ENCODE measurements around the gene RNF152. TPM values are rescaled to one million over a fixed set of nuclear protein-coding genes. Genes with fewer than 3 reads are reported as not detected.
"Not testable (repeated sequence)": the region's sequence is repeated elsewhere in the genome, so short reads cannot be mapped to it uniquely, and the experiment has no call there.

The RNF152 gene
- total RNA-seq, 6 donors from 2014 or later: 6.3 to 24.0 (median 17.9) TPM

DNA sequence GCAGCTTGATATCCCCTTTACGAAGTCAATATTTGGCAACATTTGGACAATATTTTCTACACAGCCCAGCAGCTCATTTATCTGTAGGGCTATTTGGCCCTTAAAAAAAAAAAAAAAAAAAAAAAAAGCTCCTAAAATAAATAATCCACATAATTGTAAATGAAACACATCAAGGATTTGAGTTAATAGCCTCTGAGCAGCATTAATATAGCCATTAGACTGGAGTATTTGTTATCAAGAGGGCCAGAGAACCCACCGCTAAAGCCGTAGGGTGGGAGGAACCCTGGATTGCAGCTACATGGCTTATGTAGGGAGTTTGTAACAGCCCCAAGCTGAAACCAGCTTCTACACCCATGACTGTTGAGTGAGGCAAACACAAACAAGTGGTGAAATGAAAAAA lies 84.5 kb downstream of the RNF152 start:
- no peak overlapping the region for H3K4me3 ChIP-seq
- H3K9me3 ChIP-seq: no peaks in the 10 kb centered on the region
- DNase-seq (no peak), ATAC-seq (ENCODE audit: low FRiP score in 2 of 2) (no peak)
- TF ChIP-seq, protein P1, sequence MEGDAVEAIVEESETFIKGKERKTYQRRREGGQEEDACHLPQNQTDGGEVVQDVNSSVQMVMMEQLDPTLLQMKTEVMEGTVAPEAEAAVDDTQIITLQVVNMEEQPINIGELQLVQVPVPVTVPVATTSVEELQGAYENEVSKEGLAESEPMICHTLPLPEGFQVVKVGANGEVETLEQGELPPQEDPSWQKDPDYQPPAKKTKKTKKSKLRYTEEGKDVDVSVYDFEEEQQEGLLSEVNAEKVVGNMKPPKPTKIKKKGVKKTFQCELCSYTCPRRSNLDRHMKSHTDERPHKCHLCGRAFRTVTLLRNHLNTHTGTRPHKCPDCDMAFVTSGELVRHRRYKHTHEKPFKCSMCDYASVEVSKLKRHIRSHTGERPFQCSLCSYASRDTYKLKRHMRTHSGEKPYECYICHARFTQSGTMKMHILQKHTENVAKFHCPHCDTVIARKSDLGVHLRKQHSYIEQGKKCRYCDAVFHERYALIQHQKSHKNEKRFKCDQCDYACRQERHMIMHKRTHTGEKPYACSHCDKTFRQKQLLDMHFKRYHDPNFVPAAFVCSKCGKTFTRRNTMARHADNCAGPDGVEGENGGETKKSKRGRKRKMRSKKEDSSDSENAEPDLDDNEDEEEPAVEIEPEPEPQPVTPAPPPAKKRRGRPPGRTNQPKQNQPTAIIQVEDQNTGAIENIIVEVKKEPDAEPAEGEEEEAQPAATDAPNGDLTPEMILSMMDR (IDR thresholded peaks at IDR 0.05): no peak
- H3K27me3 ChIP-seq: no peaks in the 10 kb centered on the region
- H3K36me3 ChIP-seq: no peaks in the 10 kb centered on the region
- 74 to 86% methylated on average over 3 of the region's 3 CpGs for WGBS, 2 donors
- H3K27ac ChIP-seq: no peak overlapping the region
- H3K4me1 ChIP-seq: no peaks in the 10 kb centered on the region

DNA sequence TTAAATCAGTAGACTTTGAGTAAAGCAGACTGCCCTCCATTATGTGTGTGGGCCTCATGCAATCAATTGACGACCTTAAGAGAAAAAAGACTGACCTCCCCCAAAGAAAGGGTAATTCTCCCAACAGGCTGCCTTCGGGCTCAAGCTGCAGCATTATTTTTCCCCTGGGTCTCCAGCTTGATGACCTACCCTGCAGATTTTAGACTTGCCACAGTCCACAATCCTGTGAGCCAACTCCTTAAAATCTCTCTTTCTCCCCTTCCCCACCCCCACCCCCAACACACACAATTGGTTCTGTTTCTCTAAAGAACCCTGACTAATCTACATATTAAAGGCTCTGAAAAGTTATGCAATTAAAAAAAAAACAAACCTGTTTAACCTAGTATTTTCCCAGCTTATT lies 89.4 kb downstream of the RNF152 start:
- Histone ChIP-seq H3K4me1 (no peaks in the 10 kb centered on the region), H3K9me3 (no peaks in the 10 kb centered on the region), H3K27me3 (no peaks in the 10 kb centered on the region), H3K4me3 (no peak overlapping the region), H3K27ac (no peak overlapping the region), H3K36me3 (no peaks in the 10 kb centered on the region)
- 85 to 86% methylated on average over 2 of the region's 2 CpGs for WGBS, 2 donors
- ATAC-seq (ENCODE audit: low FRiP score in 2 of 2) (no peak), DNase-seq (no peak)
- TF ChIP-seq POLR2A (IDR thresholded peaks at IDR 0.05): no peak
- TF ChIP-seq POLR2AphosphoS5 (IDR thresholded peaks at IDR 0.05): no peak
- TF ChIP-seq EP300 (IDR thresholded peaks at IDR 0.05): no peak
- TF ChIP-seq, protein P1 (IDR thresholded peaks at IDR 0.05): no peak

DNA sequence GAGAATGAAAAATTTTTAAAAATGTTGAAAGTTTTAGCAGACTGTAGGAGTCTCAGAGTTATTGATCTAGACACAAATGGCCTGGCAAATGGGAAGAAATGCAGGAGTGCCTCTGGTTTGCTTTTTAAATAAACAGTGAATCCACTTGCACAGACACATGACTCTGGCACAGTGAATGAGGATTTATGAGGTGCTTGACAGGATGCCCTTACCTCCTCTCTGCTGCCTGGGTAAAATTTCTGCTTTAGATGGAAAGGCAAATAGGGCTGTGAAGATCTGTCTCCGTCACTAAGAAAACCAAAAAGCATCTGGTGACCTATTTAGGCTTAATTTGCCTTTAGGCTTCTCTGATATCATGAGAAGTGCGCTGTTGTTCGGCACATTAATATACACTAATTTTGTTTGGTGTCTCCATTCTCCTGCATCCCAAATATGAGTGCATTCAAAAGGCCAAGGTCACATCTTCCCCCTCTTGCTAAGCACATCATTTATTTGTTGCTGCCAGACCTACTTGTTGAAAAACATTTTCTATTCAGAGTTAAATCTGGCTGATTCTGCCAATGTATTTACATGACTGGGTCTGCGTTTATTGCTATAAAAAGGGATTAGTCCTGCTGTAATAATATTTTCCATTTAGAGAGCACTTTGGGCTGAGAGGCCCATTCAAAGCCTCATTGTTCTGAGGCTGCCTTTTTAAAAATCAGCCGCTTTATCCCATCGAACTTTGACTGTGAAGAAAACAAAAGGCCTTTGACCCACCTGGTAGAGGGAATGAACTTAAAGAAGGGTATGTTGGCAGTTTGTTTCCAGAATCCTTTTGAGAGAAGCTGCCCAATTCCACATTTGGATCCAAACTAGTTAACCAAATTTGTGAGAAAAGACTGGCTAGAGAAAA lies 94.9 kb downstream of the RNF152 start:
- Histone ChIP-seq H3K4me1 (no peaks in the 10 kb centered on the region), H3K9me3 (no peaks in the 10 kb centered on the region), H3K27ac (no peak overlapping the region), H3K36me3 (no peaks in the 10 kb centered on the region), H3K27me3 (no peaks in the 10 kb centered on the region), H3K4me3 (no peak overlapping the region)
- DNase-seq (no peak), ATAC-seq (ENCODE audit: low FRiP score in 2 of 2) (no peak)
- 84% methylated on average over 6 of the region's 6 CpGs for WGBS, 2 donors
- TF ChIP-seq POLR2A (IDR thresholded peaks at IDR 0.05) (no peak), POLR2AphosphoS5 (IDR thresholded peaks at IDR 0.05) (no peak), EP300 (IDR thresholded peaks at IDR 0.05) (no peak)
- TF ChIP-seq, protein P1 (IDR thresholded peaks at IDR 0.05): no peak

DNA sequence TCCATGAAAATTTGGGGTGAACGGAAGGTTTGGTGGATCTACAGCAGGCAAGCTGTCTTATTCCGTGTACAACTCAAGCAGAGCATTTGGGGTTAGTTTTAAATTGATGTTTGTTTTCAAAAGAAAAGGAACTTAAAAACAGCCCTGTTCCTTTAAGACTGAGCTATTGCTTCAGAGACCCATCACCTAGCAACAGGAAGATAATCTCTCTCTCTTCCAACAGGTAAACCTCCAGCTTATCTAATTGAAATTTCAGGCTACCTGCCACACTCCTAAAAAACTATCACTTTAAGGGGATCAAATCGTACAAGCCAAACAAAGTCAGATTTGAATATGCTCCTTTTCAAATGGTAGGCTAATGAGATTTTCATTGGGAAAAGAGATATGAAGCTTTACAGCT lies 101.8 kb downstream of the RNF152 start:
- WGBS, 2 donors: 78 to 81% methylated on average over 3 of the region's 3 CpGs
- TF ChIP-seq POLR2A (IDR thresholded peaks at IDR 0.05) (no peak), EP300 (IDR thresholded peaks at IDR 0.05) (no peak), POLR2AphosphoS5 (IDR thresholded peaks at IDR 0.05) (no peak)
- TF ChIP-seq, protein P1 (IDR thresholded peaks at IDR 0.05): no peak
- Histone ChIP-seq H3K4me3 (no peak overlapping the region), H3K27ac (no peak overlapping the region), H3K36me3 (no peaks in the 10 kb centered on the region), H3K9me3 (peaks cover 0 to 8% (median 3%) of the 10 kb centered on the region in 4 donors), H3K4me1 (no peaks in the 10 kb centered on the region), H3K27me3 (no peaks in the 10 kb centered on the region)
- ATAC-seq (ENCODE audit: low FRiP score in 2 of 2) (no peak), DNase-seq (no peak)

DNA sequence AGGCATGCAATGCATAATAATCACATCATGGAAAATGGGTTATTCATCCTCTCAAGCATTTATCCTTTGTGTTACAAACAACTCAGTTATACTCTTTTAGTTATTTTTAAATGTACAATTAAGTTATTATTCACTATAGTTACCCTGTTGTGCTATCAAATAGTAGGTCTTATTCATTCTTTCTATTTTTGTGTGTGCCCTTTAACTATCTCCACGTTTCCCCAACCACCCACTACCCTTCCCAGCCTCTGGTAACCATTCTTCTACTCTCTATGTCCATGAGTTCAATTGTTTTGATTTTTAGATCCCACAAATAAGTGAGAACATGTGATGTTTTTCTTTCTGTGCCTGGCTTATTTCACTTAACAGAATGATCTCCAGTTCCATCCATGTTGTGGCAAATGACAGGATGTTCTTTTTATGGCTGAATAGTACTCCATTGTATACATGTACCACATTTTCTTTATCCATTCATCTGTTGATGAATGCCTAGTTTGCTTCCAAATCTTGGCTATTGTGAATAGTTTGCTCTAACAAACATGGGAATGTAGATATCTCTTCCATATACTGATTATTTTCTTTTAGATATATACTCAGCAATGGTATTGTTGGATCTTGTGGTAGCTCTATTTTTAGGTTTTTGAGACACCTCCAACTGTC lies 105.7 kb downstream of the RNF152 start:
- not testable (repeated sequence) for H3K4me1 ChIP-seq; ATAC-seq (ENCODE audit: low FRiP score in 2 of 2); DNase-seq; H3K9me3 ChIP-seq; H3K4me3 ChIP-seq; H3K27ac ChIP-seq; H3K27me3 ChIP-seq; H3K36me3 ChIP-seq
- 69 to 83% methylated on average over 1 of the region's 1 CpG for WGBS, 2 donors
